SIG-M5 treated with dmso at 0.1 percent for 504 hours (cell line): Measurements from ENCODE around the gene BMPR1A.

Experiments used
- DNase-seq: peaks from one replicate; lab custom pipeline; 2025; ENCODE audit not compliant: unreplicated experiment; lab: John Stamatoyannopoulos, UW

The BMPR1A gene

GRCh38 chr10:86953747-86954680 is 197.6 kb downstream of the BMPR1A start:
- DNase-seq: no peak

DNA sequence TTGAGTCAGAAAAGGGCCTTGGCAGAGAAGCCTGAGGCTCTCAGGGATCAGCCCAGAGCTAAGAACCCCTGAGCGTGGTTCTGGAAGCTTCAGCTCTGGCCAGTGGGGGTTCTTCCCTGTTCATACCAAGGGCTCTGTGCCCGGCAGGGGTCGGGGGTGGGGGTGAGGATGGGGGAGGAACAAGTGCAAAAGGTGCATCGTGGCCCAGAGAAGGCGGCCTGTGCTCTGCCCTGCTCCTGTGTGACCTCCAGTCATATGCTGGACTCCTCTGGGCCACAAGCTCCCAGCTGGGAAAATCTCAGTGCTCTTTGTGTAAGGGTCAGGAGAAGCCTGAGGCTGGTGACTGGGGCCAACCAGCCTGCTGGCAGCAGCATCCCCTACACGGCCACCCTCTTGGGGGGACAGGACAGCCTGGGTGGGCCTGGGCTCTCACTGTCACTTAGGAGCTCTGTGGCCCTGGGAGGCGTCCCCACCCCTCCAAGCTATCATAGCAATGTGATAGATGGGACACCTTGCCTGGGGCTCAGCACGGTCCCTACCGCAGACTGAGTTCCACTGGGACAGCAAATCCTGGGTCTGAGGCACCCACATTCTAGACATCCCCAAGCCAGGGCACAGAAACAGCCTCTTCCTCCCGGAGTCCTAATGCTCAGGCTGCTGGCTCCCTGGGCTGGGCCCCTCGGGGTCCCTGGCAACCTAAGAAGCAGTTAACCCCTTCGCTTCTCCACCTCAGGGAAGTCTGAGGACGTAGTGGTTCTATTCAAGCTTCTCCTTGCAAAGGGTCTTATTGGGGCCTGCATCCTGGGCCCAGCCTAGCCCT is 198.5 kb downstream of the BMPR1A start:
- no peak for DNase-seq

DNA sequence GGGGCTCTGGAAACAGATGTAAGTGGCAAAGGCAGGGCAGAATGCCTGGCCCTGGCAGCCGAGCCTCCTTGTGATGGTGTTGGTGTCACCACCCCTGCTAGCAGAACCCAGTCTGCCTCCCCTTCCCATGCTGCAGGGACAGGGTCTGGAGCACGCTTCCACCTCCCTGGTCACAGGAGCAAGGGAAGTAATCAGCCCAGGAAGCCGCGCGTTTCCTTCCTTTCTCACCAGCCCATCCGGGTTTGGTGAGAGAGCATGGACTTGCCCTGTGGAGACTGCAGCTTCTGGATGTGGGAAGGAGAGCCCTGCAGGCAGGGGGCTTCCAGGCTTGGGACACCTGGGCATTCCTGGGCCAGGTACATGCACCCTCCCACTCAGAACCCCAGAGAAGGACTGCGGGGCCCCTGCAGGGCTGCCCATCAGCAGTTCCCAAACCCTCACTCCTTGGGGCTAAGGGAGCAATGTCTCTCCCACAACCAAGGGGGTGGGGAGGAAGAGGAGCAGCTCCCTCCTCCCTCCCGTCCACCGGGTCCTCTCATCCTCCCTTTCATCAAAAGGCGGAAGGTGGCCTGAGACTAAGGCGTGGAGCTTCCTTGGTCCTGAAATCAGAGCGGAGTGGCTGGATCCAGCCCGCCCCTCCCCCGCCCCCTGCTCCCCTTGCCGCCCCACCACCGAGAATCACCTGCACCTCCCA is 199.2 kb downstream of the BMPR1A start:
- DNase-seq: no peak

DNA sequence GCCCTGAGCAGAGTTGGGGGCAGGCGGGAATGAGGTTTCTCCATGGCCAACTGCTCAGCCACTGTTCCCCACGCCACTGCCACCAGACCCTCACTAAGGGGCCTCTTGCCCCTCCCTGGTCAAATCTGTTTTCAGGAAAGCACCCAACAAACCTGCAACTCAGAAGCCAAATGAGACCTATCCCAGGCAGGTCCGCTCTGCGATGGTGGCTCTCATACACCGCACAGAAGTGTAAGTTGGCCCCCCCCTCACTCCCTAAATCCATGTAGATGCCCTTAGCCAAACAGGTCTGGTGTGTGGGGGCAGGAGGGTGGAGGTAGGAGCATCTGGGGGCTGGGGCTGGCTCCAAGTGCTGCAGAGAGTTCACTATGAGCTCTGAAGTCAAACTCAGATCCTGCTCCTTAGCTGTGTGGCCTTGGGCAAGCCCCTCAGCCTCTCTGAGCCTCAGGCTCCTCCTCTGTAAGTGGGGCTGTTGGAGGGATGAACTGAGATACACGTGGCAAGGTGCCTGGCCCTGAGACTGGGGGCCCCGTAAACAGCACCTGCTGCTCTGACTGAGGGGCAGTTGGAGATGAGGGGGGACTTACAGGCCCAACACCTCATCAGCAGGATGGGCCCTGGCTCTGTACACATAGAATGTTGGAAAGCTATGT is 199.9 kb downstream of the BMPR1A start:
- DNase-seq: no peak

GRCh38 chr10:86956848-86957448 is 200.5 kb downstream of the BMPR1A start:
- no peak for DNase-seq

- DNase-seq: no peak
These were observed 201.2 kb downstream of the BMPR1A start, which contains the start of gene MMRN2 for GRCh38 chr10:86957471-86958115. Gene MMRN2 (minus strand): TSS chr10:86957615. CDS start chr10:86957541, 74 bp downstream.

- no peak for DNase-seq
These were observed 201.9 kb downstream of the BMPR1A start, which contains the start of gene SNCG for GRCh38 chr10:86958116-86958900. Gene SNCG (plus strand): TSS chr10:86958599. CDS start chr10:86958698, 99 bp downstream.

DNA sequence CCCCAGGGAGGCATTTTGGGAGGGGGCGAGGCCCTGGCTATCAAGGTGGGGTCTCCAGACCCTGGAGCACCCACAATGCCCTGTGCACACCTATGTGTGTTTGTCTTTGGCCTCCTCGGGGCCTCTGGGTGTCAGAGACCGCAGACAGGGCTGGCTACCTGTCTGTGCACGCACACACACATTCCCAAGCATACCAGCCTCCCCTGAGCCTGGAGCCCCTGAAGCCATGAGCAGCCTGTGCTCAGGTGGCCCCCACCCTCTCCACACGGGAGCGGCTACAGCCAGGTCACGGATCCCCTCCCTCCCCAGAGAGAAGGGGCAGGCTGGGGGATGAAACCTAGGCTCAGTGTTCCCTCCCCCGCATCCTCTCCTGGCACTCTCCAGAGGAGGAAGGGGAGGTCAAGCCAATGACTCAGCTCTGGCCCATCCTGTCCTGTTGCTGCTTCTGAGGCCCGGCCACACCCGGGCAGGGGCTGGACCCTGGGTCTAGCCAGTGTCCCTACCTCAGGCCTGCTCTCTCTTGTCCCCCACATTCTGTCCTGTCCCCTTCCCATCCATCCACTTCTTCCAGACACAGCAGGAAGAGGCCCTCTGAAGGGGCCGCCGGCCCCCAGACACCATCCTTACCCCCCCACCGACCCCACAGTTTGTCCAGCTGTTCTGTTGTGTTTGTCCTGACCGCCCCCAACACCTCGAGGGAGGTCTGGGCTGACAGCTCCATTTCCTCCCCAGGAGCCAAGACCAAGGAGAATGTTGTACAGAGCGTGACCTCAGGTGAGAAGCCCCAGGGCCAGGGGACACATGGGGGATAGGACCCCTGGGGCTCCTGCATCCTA is 202.7 kb downstream of the BMPR1A start:
- no peak for DNase-seq

- DNase-seq: no peak
These were observed 203.3 kb downstream of the BMPR1A start for GRCh38 chr10:86959737-86960002.

DNA sequence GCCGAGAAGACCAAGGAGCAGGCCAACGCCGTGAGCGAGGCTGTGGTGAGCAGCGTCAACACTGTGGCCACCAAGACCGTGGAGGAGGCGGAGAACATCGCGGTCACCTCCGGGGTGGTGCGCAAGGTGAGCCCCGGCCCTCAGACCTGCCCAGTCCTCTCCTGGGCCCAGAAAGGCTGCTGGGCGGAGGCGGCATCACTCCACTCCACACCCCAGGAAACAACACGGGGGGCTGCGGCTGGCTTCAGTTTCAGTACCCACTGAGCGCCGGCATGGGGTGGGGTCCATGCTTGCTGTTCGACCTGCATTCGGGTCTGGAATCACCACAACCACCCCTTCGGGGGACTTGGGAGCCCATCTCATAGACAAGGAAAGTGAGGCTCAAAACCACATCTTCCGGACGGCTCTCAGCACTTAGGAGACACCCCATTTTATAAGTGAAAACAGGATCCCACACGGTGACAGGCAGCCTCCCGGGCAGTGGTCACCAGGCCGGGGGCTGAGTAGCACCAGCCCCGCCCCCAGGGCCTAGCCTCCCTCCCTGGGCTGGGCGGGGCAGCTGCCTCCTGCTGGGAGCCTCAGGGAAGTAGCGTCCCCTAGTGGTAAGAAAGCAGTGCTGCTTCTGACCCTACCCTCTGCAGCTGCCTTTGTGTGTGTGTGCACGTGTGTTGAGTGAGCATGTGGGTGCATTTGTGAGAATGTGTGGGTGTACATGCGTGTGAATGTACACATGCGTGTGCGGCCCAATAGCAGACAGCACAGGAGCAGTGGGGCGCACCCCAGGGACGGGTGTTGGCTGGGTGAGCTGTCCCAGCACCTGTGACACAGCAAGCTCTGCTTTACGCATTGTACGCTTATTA is 203.8 kb downstream of the BMPR1A start:
- DNase-seq: peak; percentile 66

- DNase-seq: no peak
These were observed 204.5 kb downstream of the BMPR1A start for GRCh38 chr10:86960863-86961434.

DNA sequence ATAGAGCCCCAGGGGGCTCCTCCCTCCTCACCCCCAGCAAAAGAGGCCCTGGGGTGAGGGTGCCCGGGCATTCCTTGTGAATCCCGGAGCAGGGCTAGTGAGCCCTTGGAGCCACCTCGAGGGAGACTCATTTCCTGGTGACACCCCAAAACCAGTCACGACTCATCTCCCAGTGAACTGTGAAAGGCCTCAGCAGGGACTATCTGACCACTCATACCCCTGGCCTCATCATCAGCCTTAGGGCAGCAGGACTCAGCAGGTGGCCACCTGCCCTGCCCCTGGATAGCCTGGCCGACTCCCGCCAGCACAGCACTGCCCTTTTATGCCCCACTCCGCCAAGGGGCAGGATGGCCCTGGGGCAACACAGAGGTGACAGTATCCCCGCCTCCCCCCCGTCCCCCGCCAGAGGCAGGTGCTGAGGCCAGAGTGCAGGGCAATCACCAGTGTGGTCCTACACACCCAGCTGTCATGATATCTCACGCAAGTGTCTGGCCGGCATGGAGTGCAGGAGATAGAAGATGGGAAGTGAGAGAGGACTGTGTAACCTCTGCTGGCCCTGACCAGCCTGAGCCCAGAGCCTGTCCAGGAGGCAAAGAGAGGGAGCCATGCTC is 205.2 kb downstream of the BMPR1A start:
- no peak for DNase-seq

DNA sequence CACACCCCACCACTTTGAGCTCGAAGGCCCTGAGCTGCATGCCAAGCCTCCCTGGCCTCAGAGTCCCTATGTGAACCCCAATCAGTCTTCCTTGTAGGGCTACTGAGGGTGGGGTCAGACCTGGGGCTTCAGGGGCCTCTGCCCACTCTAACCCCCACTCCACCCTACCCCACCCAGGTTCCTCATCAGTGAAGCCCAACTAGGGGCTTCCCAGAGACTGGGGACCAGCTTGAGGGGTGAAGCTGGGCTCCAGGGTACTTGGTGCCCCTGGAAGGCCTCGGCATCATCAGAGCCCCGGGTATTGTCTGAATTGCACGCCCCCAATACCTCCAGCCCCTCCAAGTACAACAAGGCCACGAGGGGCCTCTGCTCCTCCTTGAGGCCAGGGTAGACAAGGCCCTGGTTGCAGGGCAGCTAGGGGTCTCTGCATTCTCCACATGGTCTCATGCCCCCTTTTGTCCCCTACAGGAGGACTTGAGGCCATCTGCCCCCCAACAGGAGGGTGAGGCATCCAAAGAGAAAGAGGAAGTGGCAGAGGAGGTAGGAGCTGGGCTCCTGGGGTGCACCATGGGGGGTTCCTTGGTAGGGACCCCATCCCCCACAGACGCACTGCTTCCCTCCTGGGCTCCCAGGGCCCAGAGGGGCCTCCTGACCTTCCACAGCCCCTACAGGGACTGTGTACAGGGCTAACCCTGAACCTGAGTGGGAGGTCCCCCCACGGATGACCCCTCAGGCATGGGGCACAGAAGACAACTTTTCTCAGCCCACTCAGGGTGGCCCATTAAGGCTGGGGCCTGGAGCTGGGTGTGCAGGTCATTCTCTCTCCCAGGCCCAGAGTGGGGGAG is 205.9 kb downstream of the BMPR1A start:
- peak; percentile 29 for DNase-seq

GRCh38 chr10:86962981-86963310 is 206.5 kb downstream of the BMPR1A start:
- no peak for DNase-seq

GRCh38 chr10:86963341-86963919 is 207.0 kb downstream of the BMPR1A start:
- no peak for DNase-seq
